Colonic mucosa (tissue), 4 donors: ENCODE results near the gene FAM47E. TPM values are rescaled to one million over a fixed set of nuclear protein-coding genes. Genes with fewer than 3 reads are reported as not detected.

Source experiments
- DNase-seq: peaks from one replicate; pipeline ENCODE4 v3.0.0-alpha.2; 2020
- H3K27ac ChIP-seq: fragments of 200-600 bp; one replicate; pipeline ENCODE4 v1.8.0; 2021
- H3K27me3 ChIP-seq: fragments of 200-600 bp; one replicate; pipeline ENCODE4 v1.8.0; 2021
- H3K36me3 ChIP-seq: fragments of 200-600 bp; one replicate; pipeline ENCODE4 v1.8.0; 2021
- H3K4me1 ChIP-seq: fragments of 200-600 bp; one replicate; pipeline ENCODE4 v1.8.0; 2021; ENCODE audit warnings: mild to moderate bottlenecking
- H3K4me3 ChIP-seq: fragments of 200-600 bp; one replicate; pipeline ENCODE4 v1.8.0; 2021
- H3K9ac ChIP-seq, 2 donors: one replicate each; pipeline ENCODE4 v1.7.0; 2013; ENCODE audit warnings: control low read depth in 2 of 2, low read depth in 2 of 2, low read length in 2 of 2
- H3K9me3 ChIP-seq: fragments of 200-600 bp; one replicate; pipeline ENCODE4 v1.8.0; 2021
- CTCF ChIP-seq: fragments of 200-600 bp; IDR thresholded peaks from one replicate; pipeline ENCODE4 v1.8.0; 2022; ENCODE audit warnings: antibody characterized with exemption, mild to moderate bottlenecking
- intact Hi-C: fragments of 100-400 bp; cut with DNase I; formaldehyde crosslinking; loops from one replicate; pipeline ENCODE4 v1.14.1; 2022
- total RNA-seq, 2 donors: library from RNA; stranded (reverse); fragmentation: NEBNext Ultra II Directional in 1 of 2; extraction: Animal tissue kit (Norgen Biotek cat#: 25700) in 1 of 2; gene quantifications; one replicate each; pipeline ENCODE4 v1.2.1, GENCODE V29; 2021
- donor health status: healthy.
- donor health status: DM: no; HTN: no; CAD: no.
- donor health status: DM: no; HTN: no; CAD: no.

Gene FAM47E
- total RNA-seq, 2 donors from 2014 or later: 3.9 to 4.8 TPM

- DNase-seq: no peak
- H3K27ac ChIP-seq: no peak overlapping the region
These were observed 5.4 kb downstream of the FAM47E start for GRCh38 chr4:76256968-76257367.

GRCh38 chr4:76257824-76258223, 6.3 kb downstream of the FAM47E start:
- Histone ChIP-seq H3K27ac (no peak overlapping the region), H3K9me3 (no peaks in the 10 kb centered on the region), H3K27me3 (no peaks in the 10 kb centered on the region), H3K4me3 (no peak overlapping the region), H3K4me1 (no peaks in the 10 kb centered on the region), H3K9ac (no peak overlapping the region), H3K36me3 (no peaks in the 10 kb centered on the region)
- intact Hi-C loops: no loop called here
- no peak for DNase-seq
- no peak for TF ChIP-seq CTCF

More at GRCh38 chr4:76256968-76257367, 5.4 kb downstream of the FAM47E start:
- Histone ChIP-seq H3K27me3 (no peaks in the 10 kb centered on the region), H3K4me3 (no peak overlapping the region), H3K9me3 (no peaks in the 10 kb centered on the region), H3K36me3 (no peaks in the 10 kb centered on the region), H3K4me1 (no peaks in the 10 kb centered on the region), H3K9ac (no peak overlapping the region)
- TF ChIP-seq CTCF: no peak
- intact Hi-C loops: no loop called here

- Histone ChIP-seq H3K36me3 (no peaks in the 10 kb centered on the region), H3K27me3 (no peaks in the 10 kb centered on the region), H3K4me3 (no peak overlapping the region), H3K9me3 (no peaks in the 10 kb centered on the region), H3K9ac (no peak overlapping the region), H3K4me1 (no peaks in the 10 kb centered on the region), H3K27ac (no peak overlapping the region)
- TF ChIP-seq CTCF: no peak
- intact Hi-C loops: no loop called here
- no peak for DNase-seq
These were observed 9.1 kb downstream of the FAM47E start for GRCh38 chr4:76260571-76260970.

GRCh38 chr4:76265631-76266218, 14.2 kb downstream of the FAM47E start:
- no peak for TF ChIP-seq CTCF
- H3K4me3 ChIP-seq: no peak overlapping the region
- no peak overlapping the region for H3K27ac ChIP-seq
- no peak overlapping the region for H3K9ac ChIP-seq
- no peak for DNase-seq
- H3K36me3 ChIP-seq: no peaks in the 10 kb centered on the region
- no peaks in the 10 kb centered on the region for H3K27me3 ChIP-seq
- intact Hi-C loops: no loop called here
- H3K4me1 ChIP-seq: no peaks in the 10 kb centered on the region
- no peaks in the 10 kb centered on the region for H3K9me3 ChIP-seq

GRCh38 chr4:76266627-76267026, 15.1 kb downstream of the FAM47E start:
- DNase-seq: no peak
- TF ChIP-seq CTCF: no peak
- Histone ChIP-seq H3K9ac (no peak overlapping the region), H3K27ac (no peak overlapping the region), H3K4me3 (no peak overlapping the region), H3K27me3 (no peaks in the 10 kb centered on the region), H3K9me3 (no peaks in the 10 kb centered on the region), H3K4me1 (no peaks in the 10 kb centered on the region), H3K36me3 (no peaks in the 10 kb centered on the region)
- intact Hi-C loops: no loop called here
